HG02610 (cell line): ENCODE results near the gene SCAPER.
"Not testable (repeated sequence)": the region's sequence is repeated elsewhere in the genome, so short reads cannot be mapped to it uniquely, and the experiment has no call there.

Experiments used
- ATAC-seq: cut with Tn5 transposase; IDR thresholded peaks from one replicate; pipeline ENCODE4 v1.9.1; 2021; ENCODE audit warnings: mild to moderate bottlenecking, moderate library complexity; ENCODE audit not compliant: unreplicated experiment

The SCAPER gene

GRCh38 chr15:76585576-76585897, 319.6 kb downstream of the SCAPER start:
- no peak for ATAC-seq

DNA sequence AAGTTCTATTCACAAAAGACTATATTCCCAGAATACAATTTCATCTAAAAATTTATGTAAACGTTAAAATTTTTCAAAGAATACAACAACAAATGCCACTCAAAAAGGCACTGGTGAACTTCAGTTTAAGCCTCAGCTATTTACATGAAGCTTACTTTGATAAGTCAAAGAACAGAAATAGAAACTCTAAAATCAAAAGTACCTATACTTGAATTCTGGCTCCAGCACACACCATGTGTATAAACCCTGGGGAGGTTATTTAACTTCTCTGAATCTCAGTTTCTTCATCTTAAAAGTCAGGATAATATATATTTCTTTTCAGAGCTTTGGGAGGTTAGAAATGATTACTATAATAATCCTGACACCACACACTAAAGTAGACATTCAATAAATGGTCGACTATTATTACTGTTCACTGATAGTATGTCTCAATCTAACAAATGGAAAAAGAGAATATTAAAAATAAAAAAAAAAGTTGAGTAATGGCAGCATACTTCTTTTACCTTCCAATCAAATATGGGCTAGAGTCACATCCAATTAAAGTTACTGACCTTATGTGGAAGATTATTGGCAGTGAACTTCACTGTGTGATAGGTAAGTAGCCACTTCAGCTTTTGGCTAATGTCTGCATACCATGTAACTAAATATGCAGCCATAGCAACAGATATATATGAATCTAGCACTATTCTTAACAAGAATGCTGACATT, 320.1 kb downstream of the SCAPER start:
- no peak for ATAC-seq

DNA sequence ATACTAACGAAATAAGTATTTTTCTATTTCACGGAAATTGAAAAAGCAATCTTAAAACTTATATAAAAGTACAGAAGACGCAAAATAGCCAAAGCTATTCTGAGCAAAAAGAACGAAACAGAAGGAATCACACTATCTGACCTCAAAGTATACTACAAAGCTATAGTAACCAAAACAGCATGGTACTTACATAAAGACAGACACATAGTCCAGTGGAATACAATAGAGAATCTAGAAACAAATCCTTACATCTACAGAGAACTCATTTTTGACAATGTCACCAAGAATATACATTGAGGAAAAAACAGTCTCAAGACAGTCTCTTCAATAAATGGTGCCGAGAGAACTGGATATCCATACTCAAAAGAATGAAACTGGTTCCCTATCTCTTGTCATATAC, 322.6 kb downstream of the SCAPER start:
- no peak for ATAC-seq

- ATAC-seq = no peak
Measured at GRCh38 chr15:76577879-76578512, 327.1 kb downstream of the SCAPER start.

- ATAC-seq = no peak
Measured at GRCh38 chr15:76576523-76577279, 328.4 kb downstream of the SCAPER start.

- ATAC-seq = peak; percentile 25
Measured at GRCh38 chr15:76575679-76576078, 329.5 kb downstream of the SCAPER start.

GRCh38 chr15:76575274-76575673, 329.9 kb downstream of the SCAPER start:
- ATAC-seq = peak; percentile 92

DNA sequence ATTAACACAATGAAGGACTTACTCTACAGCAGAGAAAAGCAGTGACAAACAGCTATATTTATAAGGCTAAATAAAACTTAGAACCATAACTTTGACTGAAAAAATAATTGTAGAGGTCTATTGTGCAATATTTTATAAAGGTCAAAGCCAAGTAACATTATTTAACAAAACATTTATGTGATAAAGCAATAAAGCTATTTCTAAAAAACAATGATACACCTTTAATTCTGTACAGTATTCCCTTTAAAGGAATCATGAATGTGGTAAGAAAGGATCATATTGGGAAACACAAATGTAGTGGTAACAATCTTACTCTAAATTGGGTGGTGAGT, 332.2 kb downstream of the SCAPER start:
- ATAC-seq = no peak

DNA sequence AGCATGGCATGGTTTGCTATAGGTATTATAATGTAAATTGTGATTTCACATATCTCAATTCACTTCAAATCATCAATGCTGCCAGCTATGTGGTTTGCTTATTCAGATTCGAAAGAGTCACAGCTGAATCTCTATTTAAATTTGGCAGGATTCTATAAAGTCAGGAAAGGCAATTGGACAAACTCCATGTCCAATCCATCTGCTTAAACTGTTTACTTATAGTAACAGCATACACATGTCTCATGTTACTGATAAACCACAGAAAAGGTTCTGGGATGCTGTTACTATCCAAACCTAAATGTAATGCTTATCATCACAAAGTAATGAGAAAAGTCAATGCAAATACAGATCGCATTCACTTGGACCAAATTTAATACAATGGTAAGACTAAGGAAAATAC, 338.9 kb downstream of the SCAPER start:
- no peak for ATAC-seq

DNA sequence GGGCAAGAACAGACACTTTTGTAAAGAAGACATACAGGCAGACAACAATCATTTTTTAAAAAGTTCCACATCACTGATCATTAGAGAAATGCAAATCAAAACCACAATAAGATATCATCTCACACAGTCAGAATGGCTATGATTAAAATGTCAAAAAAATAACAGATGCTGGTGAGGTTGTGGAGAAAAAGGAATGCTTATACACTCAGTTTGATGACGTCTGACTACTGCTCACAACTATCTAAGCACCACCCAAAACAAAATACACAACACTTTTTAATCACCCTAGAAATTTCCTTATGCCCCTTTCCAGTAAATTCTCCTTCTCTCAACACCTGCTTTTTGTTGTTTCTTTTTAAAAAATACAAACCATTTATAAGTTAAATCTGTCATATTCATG, 339.8 kb downstream of the SCAPER start:
- no peak for ATAC-seq

DNA sequence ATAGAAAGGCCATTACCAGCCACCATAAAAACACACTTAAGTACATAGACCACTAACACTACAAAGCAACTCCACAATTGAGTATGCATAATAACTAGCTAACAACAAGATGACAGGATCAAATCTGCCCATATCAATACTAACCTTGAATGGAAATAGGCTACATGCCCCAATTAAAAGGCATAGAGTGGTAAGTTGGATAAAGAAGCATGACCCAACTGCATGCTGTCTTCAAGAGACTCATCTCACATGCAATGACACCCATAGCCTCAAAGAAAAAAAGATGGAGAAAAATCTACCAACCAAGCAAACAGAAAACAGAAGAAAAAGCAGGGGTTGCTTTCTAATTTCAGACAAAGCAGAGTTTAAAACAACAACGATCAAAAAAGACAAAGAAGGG, 349.9 kb downstream of the SCAPER start:
- ATAC-seq = no peak

DNA sequence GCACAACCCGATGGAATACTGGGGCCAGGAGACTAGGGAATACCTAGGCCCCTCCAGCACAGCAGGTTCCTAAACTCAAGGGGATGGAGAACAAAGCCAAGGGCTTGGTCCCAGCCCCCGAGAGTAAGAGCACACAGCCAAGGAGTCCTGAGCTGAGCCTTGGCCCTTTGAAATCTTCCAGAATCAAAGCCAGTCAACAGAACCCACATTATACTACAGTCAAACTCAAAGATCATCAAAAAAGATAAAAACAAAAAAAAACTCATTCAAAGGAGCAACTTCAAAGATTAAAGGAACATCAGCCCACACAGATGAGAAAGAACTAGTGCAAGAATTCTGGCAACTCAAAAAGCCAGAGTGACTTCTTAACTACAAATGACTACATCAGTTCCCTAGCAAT, 351.6 kb downstream of the SCAPER start:
- ATAC-seq = no peak

- ATAC-seq = no peak
Measured at GRCh38 chr15:76553102-76553501, 352.0 kb downstream of the SCAPER start.

GRCh38 chr15:76546805-76547204, 358.3 kb downstream of the SCAPER start:
- no peak for ATAC-seq

- no peak for ATAC-seq
Measured at GRCh38 chr15:76533995-76534394, 371.1 kb downstream of the SCAPER start.

DNA sequence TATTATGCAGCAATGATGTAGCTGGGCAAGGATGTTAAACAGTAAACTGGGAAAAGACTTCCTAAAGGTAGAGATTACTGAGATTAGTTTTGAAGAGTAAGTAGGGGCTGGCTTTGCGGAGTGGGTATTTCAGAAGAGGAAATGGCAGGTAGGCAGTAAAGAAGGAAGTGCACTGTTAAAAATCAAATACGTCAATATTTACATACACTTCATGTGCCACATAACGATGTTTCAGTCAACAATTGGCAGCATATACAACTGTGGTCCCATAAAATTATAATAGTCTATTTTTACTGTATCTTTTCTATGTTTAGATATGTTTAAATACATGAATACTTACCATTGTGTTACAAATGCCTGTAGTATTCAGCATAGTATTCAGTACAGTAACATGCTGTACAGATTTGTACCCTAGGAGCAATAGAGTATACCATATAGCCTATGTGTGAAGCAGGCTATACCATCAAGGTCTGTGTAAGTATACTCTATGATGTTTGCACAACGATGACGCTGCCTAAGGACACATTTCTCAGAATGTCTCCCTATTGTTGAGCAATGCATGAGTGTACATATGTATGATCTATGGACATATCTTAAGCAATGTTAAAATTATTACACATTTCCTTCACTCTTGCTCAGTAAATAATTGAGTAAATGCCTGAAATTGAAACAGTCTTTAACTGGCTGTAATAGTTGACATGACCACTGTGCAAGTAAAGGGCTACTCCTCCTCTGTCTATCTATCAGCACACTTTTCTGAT, 371.9 kb downstream of the SCAPER start:
- ATAC-seq = no peak

DNA sequence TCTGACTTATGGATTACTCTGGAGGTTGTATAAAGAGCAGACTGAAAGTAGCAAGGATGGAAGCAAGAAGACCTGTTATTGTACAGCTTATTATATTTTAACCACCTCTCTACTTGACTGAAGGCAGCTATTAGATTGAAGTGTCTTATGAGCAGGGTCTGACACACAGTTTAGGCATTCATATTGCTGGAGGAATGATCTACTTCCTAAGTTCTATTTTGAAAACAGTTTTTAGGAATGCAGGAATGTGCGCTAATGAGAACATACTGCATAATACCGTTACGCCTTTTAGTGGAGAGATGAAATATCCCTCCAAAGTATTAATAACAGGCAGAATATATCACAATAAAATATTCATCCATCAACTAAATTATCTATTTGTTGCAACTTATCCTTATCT, 375.2 kb downstream of the SCAPER start:
- no peak for ATAC-seq

DNA sequence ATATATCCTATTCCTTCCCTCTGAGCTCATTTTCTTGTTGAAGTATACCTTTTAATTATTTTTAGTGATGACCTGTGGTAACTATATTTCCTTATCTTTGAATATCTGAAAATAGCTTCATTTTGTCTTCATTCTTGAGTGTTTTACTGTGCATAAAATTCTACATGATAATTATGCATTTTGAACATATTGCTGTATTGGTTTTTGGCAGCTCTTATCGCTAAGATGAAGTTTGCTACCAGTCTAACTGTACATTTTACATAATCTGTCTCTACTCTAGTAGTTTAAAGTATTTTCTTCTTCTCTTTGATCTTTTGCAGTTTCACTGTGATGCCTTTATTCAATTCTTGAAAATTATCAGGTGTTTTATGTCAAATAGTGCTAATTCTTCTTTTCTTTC, 379.0 kb downstream of the SCAPER start:
- ATAC-seq = no peak

DNA sequence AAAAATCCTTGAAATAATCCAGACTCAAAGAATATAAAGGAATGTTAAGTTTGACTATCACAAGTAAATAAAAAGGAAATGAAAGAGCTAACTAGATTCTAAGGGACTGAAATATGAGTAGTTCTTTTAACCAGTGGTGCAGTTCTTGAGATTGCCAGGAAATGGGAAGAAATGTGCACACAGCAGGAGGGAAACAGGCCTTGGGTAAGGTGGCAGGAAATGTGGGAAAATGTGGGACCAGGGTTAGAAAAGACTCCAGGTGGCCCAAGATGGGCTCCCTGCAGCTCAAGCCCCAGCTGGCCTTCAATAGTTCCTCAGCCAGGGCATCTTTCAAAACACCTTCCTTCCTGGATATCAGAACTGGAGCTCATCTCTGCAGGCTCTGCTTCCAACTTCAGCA, 387.2 kb downstream of the SCAPER start:
- ATAC-seq = no peak

DNA sequence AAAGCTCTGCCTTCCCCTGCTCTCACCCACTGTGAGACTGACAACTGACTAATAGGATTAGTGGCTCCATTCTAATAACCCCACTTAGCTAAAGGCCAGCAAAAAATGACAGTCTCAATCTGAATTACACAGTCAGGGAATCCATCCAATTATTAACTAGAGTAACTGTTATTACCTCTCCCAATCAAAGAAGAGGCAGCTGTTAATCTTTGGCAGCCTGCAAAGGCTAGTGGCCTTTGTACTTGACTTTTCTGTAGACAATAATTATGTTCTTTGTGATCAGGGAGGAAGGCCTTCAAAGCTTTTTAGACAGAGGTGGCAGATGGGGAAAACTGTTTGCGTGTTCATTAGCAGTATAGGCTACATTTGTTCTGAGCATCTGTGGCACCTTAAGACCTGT, 390.9 kb downstream of the SCAPER start:
- no peak for ATAC-seq

GRCh38 chr15:76512971-76513370, 392.2 kb downstream of the SCAPER start:
- no peak for ATAC-seq

DNA sequence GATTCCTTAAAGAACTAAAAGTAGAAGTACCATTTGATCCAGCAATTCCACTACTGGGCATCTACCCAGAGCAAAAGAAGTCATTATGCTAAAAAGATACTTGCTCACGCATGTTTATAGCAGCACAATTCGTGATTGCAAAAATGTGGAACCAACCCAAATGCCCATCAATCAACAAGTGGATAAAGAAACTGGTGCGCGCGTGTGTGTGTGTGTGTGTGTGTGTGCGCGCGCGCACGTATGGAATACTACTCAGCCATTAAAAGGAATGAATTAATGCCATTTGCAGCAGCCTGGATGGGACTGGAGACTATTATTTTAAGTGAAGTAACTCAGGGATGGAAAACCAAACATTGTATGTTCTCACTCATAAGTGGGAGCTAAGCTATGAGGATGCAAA, 394.5 kb downstream of the SCAPER start:
- ATAC-seq = not testable (repeated sequence)
